SH-SY5Y (cell line): ENCODE measurements around the gene CAMTA1.

Experiments
- GATA2 ChIP-seq: IDR thresholded peaks from 2 replicates; pipeline ENCODE4 v1.6.1; 2011; ENCODE audit warnings: mild to moderate bottlenecking, low read depth, low read length
- GATA3 ChIP-seq: IDR thresholded peaks from 2 replicates; pipeline ENCODE4 v1.6.1; 2011; ENCODE audit warnings: low read depth, mild to moderate bottlenecking, low read length, moderate library complexity

CAMTA1 gene

GRCh38 chr1:7250176-7250575, 464.9 kb downstream of the CAMTA1 start:
- TF ChIP-seq GATA2 = no peak
- no peak for TF ChIP-seq GATA3

- TF ChIP-seq GATA2 (no peak), GATA3 (no peak)
Measured at GRCh38 chr1:7250597-7251453, 465.6 kb downstream of the CAMTA1 start.

GRCh38 chr1:7251454-7251800, 466.2 kb downstream of the CAMTA1 start:
- TF ChIP-seq GATA2 (no peak), GATA3 (no peak)

GRCh38 chr1:7252411-7253117, 467.3 kb downstream of the CAMTA1 start:
- TF ChIP-seq GATA2 (no peak), GATA3 (no peak)

GRCh38 chr1:7253118-7253480, 467.8 kb downstream of the CAMTA1 start:
- TF ChIP-seq GATA3 (no peak), GATA2 (no peak)

- TF ChIP-seq GATA2 = no peak
- no peak for TF ChIP-seq GATA3
Measured at GRCh38 chr1:7253988-7254587, 468.8 kb downstream of the CAMTA1 start.

GRCh38 chr1:7255303-7256058, 470.2 kb downstream of the CAMTA1 start:
- TF ChIP-seq GATA2 (no peak), GATA3 (no peak)

- TF ChIP-seq GATA3 (no peak), GATA2 (no peak)
Measured at GRCh38 chr1:7256526-7256925, 471.3 kb downstream of the CAMTA1 start.

GRCh38 chr1:7257225-7257624, 472.0 kb downstream of the CAMTA1 start:
- TF ChIP-seq GATA3 (no peak), GATA2 (no peak)

GRCh38 chr1:7258589-7259135, 473.4 kb downstream of the CAMTA1 start:
- TF ChIP-seq GATA2 = no peak

GRCh38 chr1:7259955-7260354, 474.7 kb downstream of the CAMTA1 start:
- no peak for TF ChIP-seq GATA3
- TF ChIP-seq GATA2 = no peak

- no peak for TF ChIP-seq GATA3
- TF ChIP-seq GATA2 = no peak
Measured at GRCh38 chr1:7261490-7261889, 476.2 kb downstream of the CAMTA1 start.

GRCh38 chr1:7262611-7263010, 477.4 kb downstream of the CAMTA1 start:
- TF ChIP-seq GATA3 (no peak), GATA2 (no peak)
